CD4-positive, alpha-beta T cell treated with Interleukin-17A for 1 hour (primary cell): ENCODE results near the gene CCDC73.
A peak's percentile ranks its signal among the peaks of the same experiment; 100 is the strongest.
"Not testable (repeated sequence)": the region's sequence is repeated elsewhere in the genome, so short reads cannot be mapped to it uniquely, and the experiment has no call there.

Experiments
- DNase-seq: peaks from one replicate; pipeline ENCODE4 v3.0.0-alpha.2; 2020

The CCDC73 gene

DNA sequence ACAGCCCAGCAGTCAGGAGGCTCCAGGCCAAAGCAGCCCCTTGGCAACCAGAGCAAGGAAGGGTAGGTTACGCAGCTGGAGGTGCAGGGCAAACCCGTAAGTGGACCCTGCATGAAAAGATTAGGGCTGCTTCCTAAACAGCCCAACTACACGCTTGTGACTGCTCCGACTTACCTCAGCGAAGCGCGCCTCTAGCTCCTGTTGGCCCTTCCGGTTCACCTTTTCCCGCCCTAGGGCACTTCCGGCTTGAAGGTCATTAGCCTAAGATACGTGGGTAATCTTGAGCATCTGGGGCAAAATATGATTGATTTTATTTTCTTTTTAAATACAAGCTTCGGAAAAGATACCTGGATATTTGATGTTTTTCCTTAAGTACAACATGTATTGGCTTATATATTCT is at the start of gene CCDC73:
Gene CCDC73 (minus strand): TSS at position 224 of the 400 bp plus-strand sequence. CDS start 34,419 bp downstream, outside the sequence.
- no peak for DNase-seq

DNA sequence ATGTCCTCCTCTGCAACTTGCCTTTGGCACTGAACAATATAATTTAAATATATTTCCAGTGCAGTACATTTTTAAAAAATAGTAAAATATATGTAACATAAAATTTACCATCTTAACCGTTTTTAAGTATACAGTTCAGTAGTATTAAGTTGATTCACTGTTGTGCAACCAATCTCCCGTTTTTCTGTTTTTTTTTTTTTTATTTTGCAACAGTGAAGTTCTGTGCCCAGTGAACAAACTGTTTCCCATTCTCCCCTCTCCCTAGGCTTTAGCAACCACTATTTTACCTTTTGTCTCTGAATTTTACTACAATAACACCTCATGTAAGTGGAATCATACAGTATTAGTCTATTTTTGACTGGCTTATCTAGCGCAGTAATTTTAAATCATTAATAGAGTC is 49.1 kb upstream of the CCDC73 start:
- no peak for DNase-seq

DNA sequence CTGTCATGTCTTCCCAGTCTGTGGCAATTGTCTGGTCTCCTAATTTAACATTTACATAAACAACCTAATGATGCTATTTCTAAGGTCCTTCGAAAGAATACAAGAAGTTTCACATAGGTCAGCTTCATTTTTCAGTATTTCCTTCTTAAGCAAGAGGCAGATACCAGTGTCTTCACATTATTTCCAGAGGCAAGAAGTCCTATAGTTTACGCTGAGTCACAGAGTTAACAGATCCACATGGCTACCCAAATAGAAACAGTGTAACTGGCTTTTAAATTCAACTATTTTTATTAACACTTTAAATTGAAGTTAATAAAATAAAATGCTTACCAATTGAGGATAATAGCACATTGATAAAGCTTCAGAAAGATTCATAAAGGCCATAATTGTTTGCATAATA is 46.1 kb upstream of the CCDC73 start:
- DNase-seq: no peak

DNA sequence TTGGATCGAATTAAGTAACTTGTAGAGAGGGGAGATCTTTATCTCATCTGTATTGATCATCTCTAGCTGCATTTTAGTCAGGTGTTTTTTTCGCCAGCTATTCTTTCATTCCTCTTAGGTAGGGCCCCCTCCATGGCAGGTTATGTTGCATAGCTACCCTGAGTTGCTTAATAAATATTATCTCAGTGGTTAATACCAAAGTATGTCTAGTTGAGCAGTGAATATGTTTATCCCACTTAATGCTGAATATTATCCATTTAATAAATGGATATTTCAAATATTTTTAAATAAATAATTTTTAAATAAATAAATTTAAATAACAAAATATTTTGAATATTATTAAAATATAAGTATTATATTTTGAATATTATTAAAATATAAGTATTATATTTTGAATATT is 44.8 kb upstream of the CCDC73 start:
- no peak for DNase-seq

DNA sequence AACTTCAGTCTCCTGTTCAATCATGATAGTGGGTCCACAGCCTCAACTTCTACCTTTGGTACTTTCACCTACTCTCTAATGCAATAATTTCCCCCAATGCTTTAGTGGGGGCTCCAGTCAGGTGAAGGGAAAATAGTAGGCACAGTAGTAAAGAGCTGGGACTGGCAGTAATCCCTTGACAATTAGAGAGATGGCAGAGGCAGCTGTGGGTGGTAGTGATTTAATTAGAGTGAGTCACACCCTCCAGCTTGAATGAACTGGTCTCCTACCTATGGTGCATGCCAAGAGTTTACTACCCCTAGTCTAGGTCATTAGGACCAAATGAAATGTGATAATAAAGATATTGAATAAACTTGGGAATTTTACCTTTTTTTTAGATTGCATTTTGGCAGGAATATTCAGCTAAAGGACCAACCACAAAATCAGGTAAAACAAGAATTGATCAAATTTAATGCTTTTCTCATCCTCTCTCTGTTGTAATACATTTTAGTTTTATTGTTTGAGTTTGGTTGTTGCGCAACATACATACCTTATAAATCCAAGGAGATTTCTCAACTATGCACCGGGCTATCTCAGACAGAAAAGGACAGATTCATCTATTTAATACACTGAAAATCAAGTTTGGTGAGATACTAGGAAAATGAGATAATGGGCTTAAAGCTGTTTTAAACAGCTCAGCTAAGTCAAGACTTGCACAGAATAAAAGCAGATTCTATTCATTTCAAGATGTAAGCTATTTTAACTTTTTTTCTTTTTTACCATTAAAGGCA is 44.2 kb upstream of the CCDC73 start:
- no peak for DNase-seq

DNA sequence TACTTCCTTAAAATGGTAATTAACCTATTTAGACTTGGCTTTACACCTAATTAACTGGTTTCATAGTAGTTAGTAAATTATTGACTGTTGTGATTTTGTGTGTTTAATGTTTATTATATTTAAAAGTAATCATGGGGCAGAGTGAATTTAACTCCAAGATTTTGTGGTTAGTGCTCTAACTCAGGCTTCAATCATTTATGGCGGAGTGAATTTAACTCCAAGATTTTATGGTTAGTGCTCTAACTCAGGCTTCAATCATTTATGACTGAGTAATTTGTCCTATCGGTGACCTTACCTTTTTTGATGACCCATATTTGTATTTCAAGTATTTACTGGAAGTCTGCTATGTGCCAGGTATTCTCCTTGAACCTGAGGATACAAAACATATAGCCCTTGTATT is 42.5 kb upstream of the CCDC73 start:
- DNase-seq: no peak

DNA sequence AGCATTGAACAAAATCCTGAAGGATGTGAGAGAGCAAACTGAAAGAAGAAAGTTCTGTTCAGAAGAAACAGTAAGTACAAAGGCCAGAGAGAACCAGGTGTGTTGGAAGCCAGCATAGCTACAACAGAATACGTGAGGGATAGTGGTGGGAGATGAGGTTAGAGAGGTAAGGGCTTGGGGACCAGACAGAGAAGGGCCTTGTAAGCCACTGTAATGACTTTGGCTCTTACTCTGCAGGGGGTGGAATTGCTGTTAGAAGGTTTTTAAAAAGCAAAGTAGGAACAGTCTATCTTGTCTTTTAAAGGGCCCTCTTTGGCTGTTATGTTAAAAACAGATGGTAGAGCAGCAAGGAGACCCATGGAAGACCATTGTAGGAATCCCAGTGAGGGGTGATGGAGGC is 39.5 kb upstream of the CCDC73 start:
- no peak for DNase-seq

DNA sequence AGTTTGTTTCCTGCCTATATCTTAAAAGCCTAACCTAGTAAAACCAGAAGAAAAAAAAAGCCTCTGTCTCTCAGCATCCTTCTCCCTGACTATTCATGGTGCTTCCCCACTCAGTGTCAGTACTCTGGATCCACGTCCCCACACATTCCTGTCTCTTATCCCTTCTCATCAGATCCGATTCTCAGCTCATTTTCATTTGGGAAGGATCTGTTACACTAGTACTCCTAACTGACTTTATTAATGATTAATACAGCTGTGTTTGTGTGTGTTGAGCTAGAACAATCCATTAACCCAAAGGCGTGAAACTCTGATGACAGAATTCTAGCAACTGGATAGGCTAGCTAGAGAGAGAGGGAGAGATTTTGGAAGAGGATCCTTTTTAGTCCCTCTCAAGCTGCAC is 36.8 kb upstream of the CCDC73 start:
- no peak for DNase-seq

DNA sequence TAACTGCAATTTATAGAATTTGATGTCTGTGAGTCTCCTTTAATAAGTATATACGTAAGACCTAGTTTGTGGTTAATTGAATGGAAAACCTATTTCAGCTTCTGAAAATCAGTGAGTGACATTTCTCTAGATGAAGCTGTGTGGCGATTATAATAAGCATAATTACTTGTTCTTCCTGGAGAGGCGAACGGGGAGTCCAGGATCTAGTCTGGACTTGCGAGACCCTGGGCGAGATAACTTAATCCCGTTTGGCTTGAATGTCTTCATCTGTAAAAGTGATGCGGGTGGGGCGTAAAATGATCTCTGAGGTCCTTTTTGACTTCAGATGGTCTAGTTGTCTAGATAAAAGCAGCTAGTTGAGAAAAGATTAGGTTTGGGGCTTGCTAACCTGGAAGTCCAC is 36.3 kb upstream of the CCDC73 start:
- DNase-seq: no peak

DNA sequence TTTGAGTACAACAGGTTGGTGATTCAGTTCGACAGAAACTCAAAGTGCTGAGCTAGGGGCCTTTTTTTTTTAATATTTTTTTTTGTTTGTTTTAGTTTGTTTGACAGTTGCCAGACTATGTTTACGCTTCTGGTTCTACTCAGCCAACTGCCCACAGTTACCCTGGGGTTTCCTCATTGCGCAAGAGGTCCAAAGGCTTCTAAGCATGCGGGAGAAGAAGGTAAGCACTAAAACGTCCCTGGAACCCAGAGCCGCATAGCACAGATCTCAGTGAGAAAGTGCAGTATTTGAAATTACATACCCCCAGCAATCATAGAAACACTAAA is 35.9 kb upstream of the CCDC73 start:
- no peak for DNase-seq

DNA sequence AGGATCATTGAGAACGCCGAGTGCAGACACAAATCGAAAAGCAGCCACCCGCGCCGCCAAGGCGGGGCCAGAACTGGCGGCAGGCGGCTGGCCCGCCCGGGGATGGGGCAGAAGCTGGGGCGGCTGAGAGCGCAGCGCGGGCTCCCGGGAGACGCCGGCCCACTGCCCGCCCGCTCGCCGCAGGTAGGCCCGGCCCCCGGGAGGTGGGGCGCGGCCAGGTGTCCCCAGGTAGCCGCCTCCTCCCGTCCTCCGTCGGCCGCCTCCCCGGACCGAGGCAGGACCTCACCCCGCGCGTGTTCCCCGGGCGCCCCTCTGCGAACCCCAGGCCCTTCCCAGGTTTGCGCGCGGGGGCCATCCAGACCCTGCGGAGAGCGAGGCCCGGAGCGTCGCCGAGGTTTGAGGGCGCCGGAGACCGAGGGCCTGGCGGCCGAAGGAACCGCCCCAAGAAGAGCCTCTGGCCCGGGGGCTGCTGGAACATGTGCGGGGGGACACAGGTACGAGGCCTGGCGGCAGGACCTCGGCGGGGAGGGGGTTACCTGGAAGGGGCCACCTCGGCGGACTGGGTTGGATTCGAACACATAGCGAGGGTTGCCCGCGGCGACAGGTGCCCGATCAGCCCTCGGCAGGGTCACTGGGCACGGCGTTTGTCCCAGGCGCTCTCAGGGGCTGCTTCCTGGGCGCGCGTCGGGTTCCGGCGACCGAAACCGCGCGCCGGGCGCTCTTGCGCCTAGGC is 35.4 kb upstream of the CCDC73 start, which contains the start of gene PRRG4:
Gene PRRG4 (plus strand): TSS at position 248 of the 733 bp plus-strand sequence. CDS start 603 bp downstream, outside the sequence.
- peak; percentile 17 for DNase-seq

DNA sequence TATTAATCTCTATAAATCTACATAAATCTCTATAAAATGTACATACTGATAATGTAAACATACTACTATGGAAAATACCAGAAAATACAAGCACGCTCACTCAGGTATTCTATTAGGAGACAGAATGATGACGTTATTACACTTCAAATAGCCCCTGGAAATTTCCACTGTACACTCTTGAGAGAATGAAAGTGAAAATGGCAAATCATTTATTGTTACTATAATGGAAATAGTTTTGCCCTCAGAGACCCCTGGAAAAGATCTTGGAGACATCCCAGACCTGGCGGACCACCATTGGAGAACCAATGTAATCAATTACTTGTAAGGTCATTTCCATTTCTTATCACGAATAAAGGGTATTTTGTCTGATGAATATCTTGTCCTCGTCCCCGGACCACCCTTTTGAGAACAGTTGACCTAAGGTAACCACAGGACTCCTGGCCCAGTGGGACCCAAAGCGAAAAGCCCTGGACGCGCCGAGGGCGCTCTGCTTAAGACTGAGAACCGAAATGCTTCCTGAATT is 34.8 kb upstream of the CCDC73 start:
- no peak for DNase-seq

DNA sequence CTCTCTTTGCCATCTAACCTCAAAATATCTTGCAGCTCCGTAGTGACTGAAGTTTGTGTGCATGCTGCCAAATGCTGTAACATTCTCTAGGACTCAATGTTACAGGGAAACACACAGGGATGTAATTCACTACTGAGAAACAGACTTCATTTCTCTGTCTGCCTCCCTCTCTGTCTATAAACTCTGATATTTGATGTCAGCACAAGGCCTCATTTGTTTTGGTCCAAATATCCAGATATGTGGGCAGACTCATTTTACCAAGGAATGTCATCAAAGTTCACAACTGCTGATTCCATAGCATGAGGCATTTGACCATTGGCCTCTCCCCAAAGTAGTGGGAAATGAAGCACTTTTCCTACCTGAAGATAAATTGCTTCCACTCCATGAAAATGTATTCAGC is 32.8 kb upstream of the CCDC73 start:
- DNase-seq: no peak

DNA sequence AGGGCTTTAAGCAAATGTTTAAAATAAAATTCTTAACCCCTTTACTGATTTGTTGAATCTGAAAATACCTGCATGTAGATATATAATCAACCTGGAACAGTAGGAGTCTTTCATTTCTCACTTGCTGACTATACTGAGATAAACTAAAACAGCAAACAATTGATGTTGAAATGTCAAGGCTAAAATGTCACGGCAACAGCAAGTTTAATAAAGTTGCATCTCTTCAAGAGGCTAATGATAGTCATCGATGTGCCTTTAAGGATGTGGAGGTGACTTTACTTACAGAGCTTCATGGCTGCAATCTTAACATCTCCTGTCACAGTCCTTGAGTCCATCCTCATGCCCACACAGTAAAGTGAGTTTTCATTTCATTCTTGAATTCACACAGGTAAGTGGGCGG is 31.7 kb upstream of the CCDC73 start:
- DNase-seq: no peak

DNA sequence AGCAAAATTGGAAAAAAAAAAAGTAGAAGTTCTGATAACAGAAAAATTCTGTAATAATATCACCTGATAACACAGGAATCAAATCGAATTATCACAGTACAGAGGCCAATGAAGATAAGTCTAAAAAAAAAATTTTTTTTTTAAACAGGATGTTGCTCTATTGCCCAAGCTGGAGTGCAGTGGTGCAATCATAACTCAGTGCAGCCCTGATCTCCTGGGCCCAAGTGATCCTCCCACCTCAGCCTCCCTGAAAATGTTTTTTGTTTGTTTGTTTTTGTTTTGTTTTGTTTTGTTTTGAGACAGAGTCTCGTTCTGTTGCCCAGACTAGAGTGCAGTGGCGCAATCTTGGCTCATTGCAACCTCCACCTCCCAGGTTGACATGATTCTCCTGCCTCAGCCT is 29.2 kb upstream of the CCDC73 start:
- not testable (repeated sequence) for DNase-seq

DNA sequence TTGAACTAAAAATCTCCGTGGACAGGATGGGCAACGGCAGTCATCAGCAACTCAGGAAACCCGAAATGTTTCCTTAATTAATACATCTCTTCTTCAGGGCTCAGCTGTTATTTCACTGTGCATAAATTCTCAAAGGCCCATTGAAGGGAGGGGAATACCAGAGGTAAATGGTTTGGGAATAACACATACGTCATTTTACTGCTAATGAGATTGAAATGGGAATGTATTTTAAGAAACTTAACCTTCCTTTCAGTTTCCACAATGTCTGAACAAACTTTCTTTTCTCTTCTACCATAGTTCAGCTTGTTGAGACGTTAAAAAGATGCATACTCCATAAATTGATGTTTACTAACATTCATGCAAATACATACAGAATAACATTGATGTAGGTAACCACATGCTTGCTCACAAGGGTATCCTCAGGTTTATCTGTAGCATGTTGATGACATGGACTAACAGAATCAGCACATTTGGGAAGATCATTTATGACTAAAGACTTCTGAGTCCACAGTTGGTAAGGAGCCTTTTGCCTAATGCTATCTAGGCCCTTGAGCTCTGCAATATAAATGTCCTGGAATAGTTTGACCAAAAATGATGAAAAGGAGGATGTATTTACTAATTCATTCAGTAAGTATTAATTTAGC is 27.6 kb upstream of the CCDC73 start:
- DNase-seq: no peak

DNA sequence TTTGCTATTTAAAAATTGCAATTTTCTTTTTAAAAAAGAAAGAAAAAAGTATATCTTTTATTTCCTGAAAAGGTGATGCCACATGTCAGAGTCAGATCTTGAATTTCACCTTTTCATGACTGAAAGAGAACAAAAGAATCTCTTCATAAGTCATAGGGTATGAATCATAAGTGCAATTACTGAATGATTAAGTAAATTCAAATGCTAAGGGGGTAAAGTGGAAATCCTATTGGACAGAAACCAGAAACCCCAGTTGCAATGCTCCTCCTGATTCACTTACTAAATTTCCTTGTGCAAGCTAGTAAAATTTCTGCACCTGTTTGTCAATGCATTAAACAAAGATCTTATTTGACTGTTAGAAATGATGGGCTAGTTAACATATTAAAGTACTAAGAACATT is 27.1 kb upstream of the CCDC73 start:
- DNase-seq: no peak

DNA sequence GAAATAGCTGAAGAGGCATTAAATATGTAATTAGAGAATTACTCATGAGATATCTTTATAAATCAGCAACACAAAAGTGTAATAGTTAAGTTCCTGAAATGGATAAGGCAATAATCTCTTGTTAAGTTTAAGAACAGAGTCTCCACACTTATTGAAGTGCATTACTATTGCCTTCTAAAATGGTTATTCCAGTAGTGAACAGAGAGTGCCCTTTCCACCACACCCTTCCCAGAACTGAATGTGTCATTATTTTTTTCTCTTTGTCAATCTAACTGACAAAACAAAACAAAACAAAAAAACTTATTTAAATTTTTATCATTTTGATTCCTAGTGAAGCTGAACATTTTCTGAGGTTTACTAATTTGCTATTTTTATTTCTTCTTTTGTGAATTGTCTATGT is 26.0 kb upstream of the CCDC73 start:
- DNase-seq: no peak

DNA sequence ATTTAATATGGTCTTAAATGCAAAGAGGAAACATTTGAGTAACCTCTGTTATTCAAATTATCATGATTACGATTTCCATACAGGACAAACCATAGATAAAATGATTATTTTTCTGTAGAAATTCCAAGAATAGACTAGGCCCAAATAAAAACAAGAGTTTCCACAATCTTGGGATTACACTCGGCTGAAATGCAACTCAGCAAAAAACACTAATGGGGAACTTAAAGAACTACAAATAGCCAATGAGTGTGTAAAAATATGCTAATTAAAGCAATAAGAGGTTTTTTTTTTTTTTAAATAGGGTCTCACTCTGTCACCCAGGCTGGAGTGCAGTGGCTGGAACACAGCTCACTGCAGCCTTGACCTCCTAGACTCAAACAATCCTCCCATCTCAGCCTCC is 24.7 kb upstream of the CCDC73 start:
- no peak for DNase-seq

DNA sequence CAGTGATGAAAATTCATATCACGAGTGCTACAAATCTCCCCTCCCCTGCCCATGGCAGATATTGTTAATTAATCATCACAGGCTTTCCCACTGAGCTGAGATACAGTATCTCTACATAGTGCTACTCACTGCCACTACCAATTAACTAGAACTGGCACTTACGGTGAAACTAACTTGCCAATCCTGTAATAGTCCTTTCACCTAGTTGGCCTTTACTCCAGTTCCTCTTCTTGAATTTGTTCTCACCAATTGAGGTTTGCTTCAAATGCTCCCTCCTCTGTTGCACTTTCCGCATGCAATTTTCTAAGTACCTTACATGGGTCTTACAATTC is 23.4 kb upstream of the CCDC73 start:
- no peak for DNase-seq

DNA sequence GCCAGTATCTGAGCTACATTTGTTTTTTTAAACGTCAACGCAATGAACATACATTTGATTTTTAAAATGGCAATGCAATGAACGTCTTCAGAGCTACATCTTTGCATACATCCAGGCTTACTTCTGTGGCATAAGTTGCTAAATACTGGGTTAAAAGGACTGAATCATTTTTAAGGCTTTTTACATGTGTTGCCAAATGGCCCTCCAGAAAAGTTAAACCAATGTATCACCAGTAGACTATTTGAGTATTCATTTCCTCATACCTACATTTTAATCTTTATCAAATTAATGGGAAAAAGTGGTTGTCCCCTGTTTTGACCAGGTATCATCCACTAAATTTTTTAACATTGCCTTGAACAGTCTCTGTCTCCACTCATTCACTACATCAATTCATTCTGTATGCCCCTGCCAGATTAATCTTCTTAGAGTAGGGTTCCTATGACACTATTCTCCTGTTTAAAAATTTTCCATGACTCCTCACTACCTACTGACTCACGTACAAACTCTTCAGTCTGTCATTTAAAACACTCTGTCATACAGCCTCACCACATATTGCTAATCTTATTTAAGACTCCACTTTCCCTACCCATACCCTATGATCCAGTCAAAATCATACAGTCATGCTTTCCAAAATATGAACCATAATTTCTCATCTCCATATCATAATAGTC is 22.9 kb upstream of the CCDC73 start:
- no peak for DNase-seq

DNA sequence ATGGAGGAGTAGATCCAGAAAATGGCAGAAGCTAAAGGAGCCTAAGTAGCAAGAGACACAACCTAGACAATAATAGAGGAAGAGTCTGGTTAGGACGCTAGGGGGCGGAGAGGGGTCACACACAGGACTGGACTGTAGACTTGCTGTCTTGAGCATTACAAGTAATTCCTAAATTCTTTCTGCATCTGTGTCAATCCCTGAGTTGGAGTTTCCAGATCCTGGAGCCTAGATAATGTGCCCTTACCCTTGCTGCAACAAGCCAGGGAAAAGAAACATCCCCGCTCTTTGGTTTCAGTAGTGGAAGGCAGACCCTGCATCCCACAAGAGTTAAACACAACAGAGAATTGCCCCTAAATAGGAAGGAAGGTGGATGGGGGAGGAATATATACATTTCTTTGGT is 14.9 kb upstream of the CCDC73 start:
- peak; percentile 34 for DNase-seq

DNA sequence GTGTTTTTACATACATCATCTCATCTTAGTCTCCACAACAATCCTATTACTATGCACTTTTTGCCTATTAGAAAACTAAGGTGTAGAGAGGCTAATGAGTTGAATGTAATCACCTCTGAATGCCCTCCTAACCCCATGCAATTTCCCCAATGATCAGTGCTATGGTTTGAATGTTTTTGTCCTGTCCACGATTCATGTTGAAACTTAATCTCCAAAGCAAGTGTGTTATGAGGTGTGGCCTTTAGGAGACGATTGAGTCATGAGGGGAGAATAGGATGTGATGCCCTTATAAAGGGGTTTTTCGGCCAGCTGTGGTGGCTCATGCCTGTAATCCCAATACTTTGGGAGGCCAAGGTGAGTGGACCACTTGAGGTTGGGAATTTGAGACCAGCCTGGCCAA is 2.0 kb upstream of the CCDC73 start:
- no peak for DNase-seq
